H9 (cell line): ENCODE data around the gene CD79B. TPM values are rescaled to one million over a fixed set of nuclear protein-coding genes. Genes with fewer than 3 reads are reported as not detected.

Source experiments
- DNase-seq: peaks from one replicate; pipeline ENCODE4 v3.0.0-alpha.2; 2017
- H2AFZ ChIP-seq: one replicate; pipeline ENCODE4 v1.6.1; 2013; ENCODE audit warnings: mild to moderate bottlenecking, low read length, control low read depth, moderate library complexity
- H2AK5ac ChIP-seq: 2 replicates; pipeline ENCODE4 v1.6.1; 2013; ENCODE audit warnings: low read length, control low read depth, mixed read lengths; ENCODE audit not compliant: insufficient read length
- H2BK120ac ChIP-seq: one replicate; pipeline ENCODE4 v1.6.1; 2013; ENCODE audit warnings: low read depth, mild to moderate bottlenecking, low read length, control low read depth, inconsistent platforms; ENCODE audit not compliant: poor library complexity, severe bottlenecking
- H2BK12ac ChIP-seq: 2 replicates; pipeline ENCODE4 v1.6.1; 2013; ENCODE audit warnings: low read length, control low read depth, mixed read lengths, low read depth; ENCODE audit not compliant: insufficient read length
- H2BK15ac ChIP-seq: 2 replicates; pipeline ENCODE4 v1.6.1; 2013; ENCODE audit warnings: low read depth, low read length, control low read depth
- H2BK20ac ChIP-seq: one replicate; pipeline ENCODE4 v1.6.1; 2013; ENCODE audit warnings: low read depth, mild to moderate bottlenecking, low read length, control low read depth, inconsistent platforms; ENCODE audit not compliant: poor library complexity, severe bottlenecking
- H2BK5ac ChIP-seq: 2 replicates; pipeline ENCODE4 v1.6.1; 2013; ENCODE audit warnings: low read length, control low read depth, mixed read lengths; ENCODE audit not compliant: insufficient read length
- H3K14ac ChIP-seq: 2 replicates; pipeline ENCODE4 v1.6.1; 2013; ENCODE audit warnings: low read length, control low read depth; ENCODE audit not compliant: insufficient read depth
- H3K18ac ChIP-seq: 2 replicates; pipeline ENCODE4 v1.6.1; 2013; ENCODE audit warnings: low read depth, mild to moderate bottlenecking, mixed read lengths, low read length, control low read depth; ENCODE audit not compliant: insufficient read length
- H3K23ac ChIP-seq: 2 replicates; pipeline ENCODE4 v1.6.1; 2013; ENCODE audit warnings: low read length, control low read depth, mixed read lengths, low read depth; ENCODE audit not compliant: insufficient read length
- H3K23me2 ChIP-seq: 2 replicates; pipeline ENCODE4 v1.6.1; 2013; ENCODE audit warnings: low read depth, mild to moderate bottlenecking, mixed read lengths, low read length, control low read depth; ENCODE audit not compliant: insufficient read length, poor library complexity, severe bottlenecking
- H3K27ac ChIP-seq: 2 replicates; pipeline ENCODE4 v1.5.1; 2013; ENCODE audit warnings: low read length, control low read depth, mixed read lengths, low read depth; ENCODE audit not compliant: insufficient read length
- H3K27me3 ChIP-seq: 2 replicates; pipeline ENCODE4 v1.6.1; 2013; ENCODE audit warnings: low read length, control low read depth, inconsistent platforms; ENCODE audit not compliant: insufficient read depth
- H3K4ac ChIP-seq: 2 replicates; pipeline ENCODE4 v1.6.1; 2013; ENCODE audit warnings: low read depth, mild to moderate bottlenecking, control low read depth, inconsistent platforms, low read length, moderate library complexity
- H3K4me1 ChIP-seq: 2 replicates; pipeline ENCODE4 v1.6.1; 2013; ENCODE audit warnings: low read length, control low read depth, inconsistent platforms; ENCODE audit not compliant: insufficient read depth
- H3K4me2 ChIP-seq: 2 replicates; pipeline ENCODE4 v1.6.1; 2013; ENCODE audit warnings: low read length, control low read depth, mixed read lengths; ENCODE audit not compliant: insufficient read length, insufficient read depth
- H3K56ac ChIP-seq: 2 replicates; pipeline ENCODE4 v1.6.1; 2013; ENCODE audit warnings: low read depth, mild to moderate bottlenecking, mixed read lengths, low read length, control low read depth; ENCODE audit not compliant: insufficient read length
- H3K79me1 ChIP-seq: 2 replicates; pipeline ENCODE4 v1.6.1; 2013; ENCODE audit warnings: low read depth, mild to moderate bottlenecking, moderate library complexity, low read length, control low read depth, inconsistent platforms; ENCODE audit not compliant: insufficient read depth, poor library complexity, severe bottlenecking
- H3K79me2 ChIP-seq: 2 replicates; pipeline ENCODE4 v1.6.1; 2013; ENCODE audit warnings: low read length, control low read depth, inconsistent platforms; ENCODE audit not compliant: insufficient read depth
- H3K9ac ChIP-seq: 2 replicates; pipeline ENCODE4 v1.6.1; 2013; ENCODE audit warnings: low read length, control low read depth, mixed read lengths; ENCODE audit not compliant: insufficient read length; ENCODE audit errors: extremely low read depth
- H3K9me3 ChIP-seq: one replicate; pipeline ENCODE4 v1.6.1; 2013; ENCODE audit warnings: low read depth, low read length, inconsistent platforms; ENCODE audit not compliant: control insufficient read depth
- H3T11ph ChIP-seq: one replicate; pipeline ENCODE4 v1.6.1; 2013; ENCODE audit warnings: mild to moderate bottlenecking, low read length, control low read depth, inconsistent platforms
- H4K20me1 ChIP-seq: one replicate; pipeline ENCODE4 v1.6.1; 2013; ENCODE audit not compliant: control insufficient read depth, insufficient read length, insufficient read depth
- H4K5ac ChIP-seq: 2 replicates; pipeline ENCODE4 v1.6.1; 2013; ENCODE audit warnings: low read depth, mild to moderate bottlenecking, mixed read lengths, low read length, control low read depth; ENCODE audit not compliant: insufficient read length
- H4K8ac ChIP-seq: replicated peaks from 2 replicates; pipeline ENCODE4 v1.6.1; 2013; ENCODE audit warnings: low read length, control low read depth, mixed read lengths, low read depth; ENCODE audit not compliant: insufficient read length
- H4K91ac ChIP-seq: 2 replicates; pipeline ENCODE4 v1.6.1; 2013; ENCODE audit warnings: low read depth, mild to moderate bottlenecking, moderate library complexity, mixed read lengths, low read length, control low read depth; ENCODE audit not compliant: insufficient read length
- H3K27ac Mint-ChIP-seq, 3 experiments: 2 replicates in 2 of 3; 3 replicates in 1 of 3; pipeline ENCODE4 v1.8.0; 2020 to 2021; ENCODE audit warnings: mixed read lengths in 3 of 3, mild to moderate bottlenecking in 1 of 3, moderate library complexity in 1 of 3
- H3K27me3 Mint-ChIP-seq: 2 replicates; pipeline ENCODE4 v1.8.0; 2021; ENCODE audit warnings: low read depth, mild to moderate bottlenecking, moderate library complexity, mixed read lengths
- H3K36me3 Mint-ChIP-seq, 3 experiments: 2 replicates in 2 of 3; 3 replicates in 1 of 3; pipeline ENCODE4 v1.8.0; 2020 to 2021; ENCODE audit warnings: low read depth in 3 of 3, mixed read lengths in 3 of 3; ENCODE audit not compliant: insufficient read depth in 1 of 3
- H3K4me1 Mint-ChIP-seq, 2 experiments: 2 replicates each; pipeline ENCODE4 v1.8.0; 2020; ENCODE audit warnings: mixed read lengths in 2 of 2
- H3K4me3 Mint-ChIP-seq, 2 experiments: 2 replicates in 1 of 2; 3 replicates in 1 of 2; pipeline ENCODE4 v1.8.0; 2020 to 2021; ENCODE audit warnings: mild to moderate bottlenecking in 2 of 2, mixed read lengths in 2 of 2, moderate library complexity in 1 of 2
- H3K9me3 Mint-ChIP-seq, 2 experiments: 2 replicates in 1 of 2; 3 replicates in 1 of 2; pipeline ENCODE4 v1.8.0; 2020; ENCODE audit warnings: mild to moderate bottlenecking in 2 of 2, mixed read lengths in 2 of 2, moderate library complexity in 1 of 2
- WGBS: extraction: QIAGEN DNeasy Blood & Tissue Kit; methylation state at CpG from one replicate; pipeline ENCODE4 v1.1.7; 2013; ENCODE audit warnings: missing lambda C conversion rate, low lambda C conversion rate, mixed read lengths; ENCODE audit not compliant: insufficient read length; ENCODE audit errors: extremely low coverage; 5-methylcytosine and 5-hydroxymethylcytosine counted together
- total RNA-seq: library from RNA; stranded (reverse); gene quantifications from 2 replicates; pipeline ENCODE4 v1.2.1, GENCODE V29; 2021
- TF ChIP-seq, protein P1 (sequence below): fragments of 200-600 bp; sonication (generic); conservative IDR thresholded peaks from 3 replicates; pipeline ENCODE4 v1.8.0; 2021; ENCODE audit warnings: antibody characterized with exemption, mild to moderate bottlenecking

CD79B gene
- total RNA-seq, 1 experiment from 2014 or later = 0.96 TPM

DNA sequence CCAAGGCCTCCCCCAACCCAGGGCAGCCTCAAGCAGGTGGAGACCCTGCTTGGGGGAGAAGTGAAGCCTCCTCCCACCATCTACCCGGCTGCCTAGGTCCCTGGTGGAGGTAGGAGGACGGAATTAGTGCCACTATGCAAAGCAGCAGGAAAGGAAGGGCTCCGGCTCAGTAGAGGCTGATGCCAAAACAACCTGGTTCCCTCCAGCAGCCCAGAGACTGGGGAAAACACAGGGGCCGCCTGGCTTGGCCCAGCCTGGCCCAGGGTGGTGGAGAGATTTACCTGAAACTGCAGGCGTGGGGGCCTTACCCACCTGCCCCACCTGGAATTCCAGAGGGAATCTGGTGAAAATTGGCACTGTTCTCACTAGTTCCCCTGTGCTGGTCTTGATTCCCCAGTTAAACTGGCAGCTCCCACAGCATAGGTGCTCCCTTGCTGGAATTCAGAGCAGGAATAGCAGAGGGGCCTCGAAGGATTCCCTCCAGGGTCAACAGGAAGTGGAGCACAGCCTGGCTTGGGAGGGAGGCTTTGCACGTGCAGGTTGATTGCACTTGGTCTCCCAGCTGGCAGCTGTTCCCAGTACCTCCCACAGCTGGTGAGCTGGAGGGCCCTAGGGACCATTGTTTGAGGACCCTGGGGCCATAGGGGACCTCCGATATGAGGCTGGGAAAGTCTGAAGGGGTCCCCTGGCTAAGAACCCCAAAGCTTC lies 4.5 kb downstream of the CD79B start:
- H3K79me2 ChIP-seq = no peaks in the 10 kb centered on the region
- WGBS = no CpG with 5 or more reads among the region's 8 CpGs
- H4K20me1 ChIP-seq = no peaks in the 10 kb centered on the region
- Mint-ChIP-seq H3K27ac (no peak overlapping the region), H3K4me3 (no peak overlapping the region), H3K36me3 (no peaks in the 10 kb centered on the region), H3K9me3 (no peaks in the 10 kb centered on the region), H3K4me1 (peaks cover 14 to 18% of the 10 kb centered on the region in 2 experiments), H3K27me3 (no peaks in the 10 kb centered on the region; the same call in 1 of the 2 replicates)
- no peak overlapping the region for H4K5ac ChIP-seq
- no peak overlapping the region for H2BK5ac ChIP-seq
- no peak overlapping the region for H4K91ac ChIP-seq
- H3K27ac ChIP-seq = no peak overlapping the region
- H3K27me3 ChIP-seq = no peaks in the 10 kb centered on the region
- no peak overlapping the region for H3T11ph ChIP-seq
- H2BK15ac ChIP-seq = no peak overlapping the region
- no peak overlapping the region for H3K18ac ChIP-seq
- TF ChIP-seq, protein P1, sequence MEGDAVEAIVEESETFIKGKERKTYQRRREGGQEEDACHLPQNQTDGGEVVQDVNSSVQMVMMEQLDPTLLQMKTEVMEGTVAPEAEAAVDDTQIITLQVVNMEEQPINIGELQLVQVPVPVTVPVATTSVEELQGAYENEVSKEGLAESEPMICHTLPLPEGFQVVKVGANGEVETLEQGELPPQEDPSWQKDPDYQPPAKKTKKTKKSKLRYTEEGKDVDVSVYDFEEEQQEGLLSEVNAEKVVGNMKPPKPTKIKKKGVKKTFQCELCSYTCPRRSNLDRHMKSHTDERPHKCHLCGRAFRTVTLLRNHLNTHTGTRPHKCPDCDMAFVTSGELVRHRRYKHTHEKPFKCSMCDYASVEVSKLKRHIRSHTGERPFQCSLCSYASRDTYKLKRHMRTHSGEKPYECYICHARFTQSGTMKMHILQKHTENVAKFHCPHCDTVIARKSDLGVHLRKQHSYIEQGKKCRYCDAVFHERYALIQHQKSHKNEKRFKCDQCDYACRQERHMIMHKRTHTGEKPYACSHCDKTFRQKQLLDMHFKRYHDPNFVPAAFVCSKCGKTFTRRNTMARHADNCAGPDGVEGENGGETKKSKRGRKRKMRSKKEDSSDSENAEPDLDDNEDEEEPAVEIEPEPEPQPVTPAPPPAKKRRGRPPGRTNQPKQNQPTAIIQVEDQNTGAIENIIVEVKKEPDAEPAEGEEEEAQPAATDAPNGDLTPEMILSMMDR = no peak
- no peak overlapping the region for H4K8ac ChIP-seq
- H2BK12ac ChIP-seq = no peak overlapping the region
- H2BK120ac ChIP-seq = no peak overlapping the region
- no peaks in the 10 kb centered on the region for H3K23me2 ChIP-seq
- H3K56ac ChIP-seq = no peak overlapping the region
- no peaks in the 10 kb centered on the region for H3K79me1 ChIP-seq
- H2AK5ac ChIP-seq = no peak overlapping the region
- H3K23ac ChIP-seq = no peak overlapping the region
- H2BK20ac ChIP-seq = no peak overlapping the region
- H3K4me2 ChIP-seq = no peak overlapping the region
- H3K9ac ChIP-seq = no peak overlapping the region
- H3K9me3 ChIP-seq = no peaks in the 10 kb centered on the region
- no peak overlapping the region for H3K4ac ChIP-seq
- no peak overlapping the region for H3K14ac ChIP-seq
- H2AFZ ChIP-seq = no peak overlapping the region
- DNase-seq = no peak
- H3K4me1 ChIP-seq = no peaks in the 10 kb centered on the region; the same call in 1 of the 2 replicates
